ENCODE data around the gene RFC4. TPM values are rescaled to one million over a fixed set of nuclear protein-coding genes. Genes with fewer than 3 reads are reported as not detected.
"Not testable (repeated sequence)": the region's sequence is repeated elsewhere in the genome, so short reads cannot be mapped to it uniquely, and the experiment has no call there.

Gene RFC4
- 51.6 and 65.3 TPM in 2 replicates for total RNA-seq (2014; rRNA removed; shearing (Covaris generic); ENCODE audit: low replicate concordance)

GRCh38 chr3:186806089-186807055 is at the start of gene RFC4:
TSS of gene RFC4 (minus strand) at chr3:186806482. CDS start at chr3:186804713, 1,769 bp downstream.
- H3K36me3 ChIP-seq, result peaks cover 29% of the 10 kb centered on the region
- no peaks in the 10 kb centered on the region for H3K9me3 ChIP-seq
- peak; percentile 88 for DNase-seq
- H3K4me3 ChIP-seq, result peak within 1 kb of the TSS; percentile 86
- no peaks in the 10 kb centered on the region for H3K27me3 ChIP-seq

GRCh38 chr3:186854954-186855353 is 48.7 kb upstream of the RFC4 start:
- Histone ChIP-seq H3K4me3 (no peak overlapping the region), H3K9me3 (peaks cover 8% of the 10 kb centered on the region), H3K36me3 (no peaks in the 10 kb centered on the region), H3K27me3 (no peaks in the 10 kb centered on the region)
- no peak for DNase-seq

- Histone ChIP-seq H3K9me3 (peaks cover 1% of the 10 kb centered on the region; the same call in 1 of the 2 replicates), H3K27me3 (no peaks in the 10 kb centered on the region), H3K4me3 (no peak overlapping the region), H3K36me3 (no peaks in the 10 kb centered on the region)
- no peak for DNase-seq
These were observed 47.9 kb upstream of the RFC4 start for GRCh38 chr3:186854146-186854545.

- H3K9me3 ChIP-seq, result no peaks in the 10 kb centered on the region
- DNase-seq, result no peak
- peaks cover 3% of the 10 kb centered on the region; the same call in 1 of the 2 replicates for H3K27me3 ChIP-seq
- no peak overlapping the region for H3K4me3 ChIP-seq
- no peaks in the 10 kb centered on the region for H3K36me3 ChIP-seq
These were observed 46.7 kb upstream of the RFC4 start for GRCh38 chr3:186852994-186853393.

GRCh38 chr3:186851835-186852234 is 45.6 kb upstream of the RFC4 start:
- H3K4me3 ChIP-seq, H3K9me3 ChIP-seq, DNase-seq, H3K27me3 ChIP-seq, H3K36me3 ChIP-seq: not testable (repeated sequence)

- no peak overlapping the region for H3K4me3 ChIP-seq
- no peaks in the 10 kb centered on the region for H3K9me3 ChIP-seq
- peaks cover 6% of the 10 kb centered on the region for H3K27me3 ChIP-seq
- H3K36me3 ChIP-seq, result no peaks in the 10 kb centered on the region
- no peak for DNase-seq
These were observed 43.2 kb upstream of the RFC4 start for GRCh38 chr3:186849374-186849975.

- H3K4me3 ChIP-seq, result no peak overlapping the region
- no peak for DNase-seq
- no peaks in the 10 kb centered on the region for H3K36me3 ChIP-seq
- no peaks in the 10 kb centered on the region for H3K9me3 ChIP-seq
- H3K27me3 ChIP-seq, result peaks cover 6% of the 10 kb centered on the region
These were observed 41.2 kb upstream of the RFC4 start for GRCh38 chr3:186847437-186847836.

GRCh38 chr3:186845756-186846155 is 39.5 kb upstream of the RFC4 start:
- Histone ChIP-seq H3K9me3 (no peaks in the 10 kb centered on the region), H3K27me3 (peaks cover 6% of the 10 kb centered on the region)
- DNase-seq, result no peak

GRCh38 chr3:186844908-186845307 is 38.6 kb upstream of the RFC4 start:
- H3K36me3 ChIP-seq, result no peaks in the 10 kb centered on the region
- H3K27me3 ChIP-seq, result peaks cover 6% of the 10 kb centered on the region
- DNase-seq, result no peak

More at GRCh38 chr3:186845756-186846155, 39.5 kb upstream of the RFC4 start:
- Histone ChIP-seq H3K4me3 (no peak overlapping the region), H3K36me3 (no peaks in the 10 kb centered on the region)

GRCh38 chr3:186843039-186843432 is 36.8 kb upstream of the RFC4 start:
- no peak for DNase-seq
- Histone ChIP-seq H3K27me3 (peaks cover 3% of the 10 kb centered on the region), H3K36me3 (no peaks in the 10 kb centered on the region), H3K9me3 (no peaks in the 10 kb centered on the region), H3K4me3 (no peak overlapping the region)

More at GRCh38 chr3:186844908-186845307, 38.6 kb upstream of the RFC4 start:
- no peaks in the 10 kb centered on the region for H3K9me3 ChIP-seq
- no peak overlapping the region for H3K4me3 ChIP-seq

- no peaks in the 10 kb centered on the region for H3K9me3 ChIP-seq
- H3K27me3 ChIP-seq, result peaks cover 3% of the 10 kb centered on the region
- DNase-seq, result no peak
- no peaks in the 10 kb centered on the region for H3K36me3 ChIP-seq
- no peak within 1 kb of the TSS for H3K4me3 ChIP-seq
These were observed 36.2 kb upstream of the RFC4 start, which contains the start of gene ADIPOQ for GRCh38 chr3:186842426-186843038. TSS of gene ADIPOQ (plus strand) at chr3:186842710. CDS start at chr3:186853059, 10,349 bp downstream.

GRCh38 chr3:186841620-186842019 is 35.3 kb upstream of the RFC4 start:
- no peaks in the 10 kb centered on the region; the same call in 1 of the 2 replicates for H3K27me3 ChIP-seq
- DNase-seq, result no peak
- H3K9me3 ChIP-seq, result no peaks in the 10 kb centered on the region
- H3K36me3 ChIP-seq, result no peaks in the 10 kb centered on the region
- no peak overlapping the region for H3K4me3 ChIP-seq

GRCh38 chr3:186839874-186840641 is 33.8 kb upstream of the RFC4 start:
- H3K27me3 ChIP-seq, result peaks cover 8% of the 10 kb centered on the region; the same call in 1 of the 2 replicates
- H3K4me3 ChIP-seq, result no peak overlapping the region
- DNase-seq, result peak; percentile 24
- no peaks in the 10 kb centered on the region for H3K36me3 ChIP-seq
- peaks cover 2% of the 10 kb centered on the region; the same call in 1 of the 2 replicates for H3K9me3 ChIP-seq

- no peaks in the 10 kb centered on the region for H3K36me3 ChIP-seq
- H3K27me3 ChIP-seq, result peaks cover 68% of the 10 kb centered on the region
- no peak for DNase-seq
- peaks cover 2% of the 10 kb centered on the region; the same call in 1 of the 2 replicates for H3K9me3 ChIP-seq
- no peak overlapping the region for H3K4me3 ChIP-seq
These were observed 26.0 kb upstream of the RFC4 start for GRCh38 chr3:186832276-186832675.

GRCh38 chr3:186831798-186832197 is 25.5 kb upstream of the RFC4 start:
- Histone ChIP-seq H3K4me3 (no peak overlapping the region), H3K27me3 (peaks cover 68% of the 10 kb centered on the region), H3K36me3 (no peaks in the 10 kb centered on the region), H3K9me3 (peaks cover 2% of the 10 kb centered on the region; the same call in 1 of the 2 replicates)
- no peak for DNase-seq

GRCh38 chr3:186828340-186828739 is 22.1 kb upstream of the RFC4 start:
- Histone ChIP-seq H3K4me3 (no peak overlapping the region), H3K9me3 (no peaks in the 10 kb centered on the region), H3K36me3 (no peaks in the 10 kb centered on the region), H3K27me3 (peaks cover 54% of the 10 kb centered on the region)
- no peak for DNase-seq
